H9 (cell line): ENCODE measurements around the gene MAML3. TPM values are rescaled to one million over a fixed set of nuclear protein-coding genes. Genes with fewer than 3 reads are reported as not detected.

ENCODE experiments used
- DNase-seq: peaks from one replicate; pipeline ENCODE4 v3.0.0-alpha.2; 2017
- H2AFZ ChIP-seq: one replicate; pipeline ENCODE4 v1.6.1; 2013; ENCODE audit warnings: mild to moderate bottlenecking, low read length, control low read depth, moderate library complexity
- H2AK5ac ChIP-seq: 2 replicates; pipeline ENCODE4 v1.6.1; 2013; ENCODE audit warnings: low read length, control low read depth, mixed read lengths; ENCODE audit not compliant: insufficient read length
- H2BK120ac ChIP-seq: one replicate; pipeline ENCODE4 v1.6.1; 2013; ENCODE audit warnings: low read depth, mild to moderate bottlenecking, low read length, control low read depth, inconsistent platforms; ENCODE audit not compliant: poor library complexity, severe bottlenecking
- H2BK12ac ChIP-seq: 2 replicates; pipeline ENCODE4 v1.6.1; 2013; ENCODE audit warnings: low read length, control low read depth, mixed read lengths, low read depth; ENCODE audit not compliant: insufficient read length
- H2BK15ac ChIP-seq: 2 replicates; pipeline ENCODE4 v1.6.1; 2013; ENCODE audit warnings: low read depth, low read length, control low read depth
- H2BK20ac ChIP-seq: one replicate; pipeline ENCODE4 v1.6.1; 2013; ENCODE audit warnings: low read depth, mild to moderate bottlenecking, low read length, control low read depth, inconsistent platforms; ENCODE audit not compliant: poor library complexity, severe bottlenecking
- H2BK5ac ChIP-seq: 2 replicates; pipeline ENCODE4 v1.6.1; 2013; ENCODE audit warnings: low read length, control low read depth, mixed read lengths; ENCODE audit not compliant: insufficient read length
- H3K14ac ChIP-seq: 2 replicates; pipeline ENCODE4 v1.6.1; 2013; ENCODE audit warnings: low read length, control low read depth; ENCODE audit not compliant: insufficient read depth
- H3K18ac ChIP-seq: 2 replicates; pipeline ENCODE4 v1.6.1; 2013; ENCODE audit warnings: low read depth, mild to moderate bottlenecking, mixed read lengths, low read length, control low read depth; ENCODE audit not compliant: insufficient read length
- H3K23ac ChIP-seq: 2 replicates; pipeline ENCODE4 v1.6.1; 2013; ENCODE audit warnings: low read length, control low read depth, mixed read lengths, low read depth; ENCODE audit not compliant: insufficient read length
- H3K23me2 ChIP-seq: 2 replicates; pipeline ENCODE4 v1.6.1; 2013; ENCODE audit warnings: low read depth, mild to moderate bottlenecking, mixed read lengths, low read length, control low read depth; ENCODE audit not compliant: insufficient read length, poor library complexity, severe bottlenecking
- H3K27ac ChIP-seq: 2 replicates; pipeline ENCODE4 v1.5.1; 2013; ENCODE audit warnings: low read length, control low read depth, mixed read lengths, low read depth; ENCODE audit not compliant: insufficient read length
- H3K27me3 ChIP-seq: 2 replicates; pipeline ENCODE4 v1.6.1; 2013; ENCODE audit warnings: low read length, control low read depth, inconsistent platforms; ENCODE audit not compliant: insufficient read depth
- H3K4ac ChIP-seq: 2 replicates; pipeline ENCODE4 v1.6.1; 2013; ENCODE audit warnings: low read depth, mild to moderate bottlenecking, control low read depth, inconsistent platforms, low read length, moderate library complexity
- H3K4me1 ChIP-seq: 2 replicates; pipeline ENCODE4 v1.6.1; 2013; ENCODE audit warnings: low read length, control low read depth, inconsistent platforms; ENCODE audit not compliant: insufficient read depth
- H3K4me2 ChIP-seq: 2 replicates; pipeline ENCODE4 v1.6.1; 2013; ENCODE audit warnings: low read length, control low read depth, mixed read lengths; ENCODE audit not compliant: insufficient read length, insufficient read depth
- H3K56ac ChIP-seq: 2 replicates; pipeline ENCODE4 v1.6.1; 2013; ENCODE audit warnings: low read depth, mild to moderate bottlenecking, mixed read lengths, low read length, control low read depth; ENCODE audit not compliant: insufficient read length
- H3K79me1 ChIP-seq: 2 replicates; pipeline ENCODE4 v1.6.1; 2013; ENCODE audit warnings: low read depth, mild to moderate bottlenecking, moderate library complexity, low read length, control low read depth, inconsistent platforms; ENCODE audit not compliant: insufficient read depth, poor library complexity, severe bottlenecking
- H3K79me2 ChIP-seq: 2 replicates; pipeline ENCODE4 v1.6.1; 2013; ENCODE audit warnings: low read length, control low read depth, inconsistent platforms; ENCODE audit not compliant: insufficient read depth
- H3K9ac ChIP-seq: 2 replicates; pipeline ENCODE4 v1.6.1; 2013; ENCODE audit warnings: low read length, control low read depth, mixed read lengths; ENCODE audit not compliant: insufficient read length; ENCODE audit errors: extremely low read depth
- H3K9me3 ChIP-seq: one replicate; pipeline ENCODE4 v1.6.1; 2013; ENCODE audit warnings: low read depth, low read length, inconsistent platforms; ENCODE audit not compliant: control insufficient read depth
- H3T11ph ChIP-seq: one replicate; pipeline ENCODE4 v1.6.1; 2013; ENCODE audit warnings: mild to moderate bottlenecking, low read length, control low read depth, inconsistent platforms
- H4K20me1 ChIP-seq: one replicate; pipeline ENCODE4 v1.6.1; 2013; ENCODE audit not compliant: control insufficient read depth, insufficient read length, insufficient read depth
- H4K5ac ChIP-seq: 2 replicates; pipeline ENCODE4 v1.6.1; 2013; ENCODE audit warnings: low read depth, mild to moderate bottlenecking, mixed read lengths, low read length, control low read depth; ENCODE audit not compliant: insufficient read length
- H4K8ac ChIP-seq: replicated peaks from 2 replicates; pipeline ENCODE4 v1.6.1; 2013; ENCODE audit warnings: low read length, control low read depth, mixed read lengths, low read depth; ENCODE audit not compliant: insufficient read length
- H4K91ac ChIP-seq: 2 replicates; pipeline ENCODE4 v1.6.1; 2013; ENCODE audit warnings: low read depth, mild to moderate bottlenecking, moderate library complexity, mixed read lengths, low read length, control low read depth; ENCODE audit not compliant: insufficient read length
- H3K27ac Mint-ChIP-seq, 3 experiments: 2 replicates in 2 of 3; 3 replicates in 1 of 3; pipeline ENCODE4 v1.8.0; 2020 to 2021; ENCODE audit warnings: mixed read lengths in 3 of 3, mild to moderate bottlenecking in 1 of 3, moderate library complexity in 1 of 3
- H3K27me3 Mint-ChIP-seq: 2 replicates; pipeline ENCODE4 v1.8.0; 2021; ENCODE audit warnings: low read depth, mild to moderate bottlenecking, moderate library complexity, mixed read lengths
- H3K36me3 Mint-ChIP-seq, 3 experiments: 2 replicates in 2 of 3; 3 replicates in 1 of 3; pipeline ENCODE4 v1.8.0; 2020 to 2021; ENCODE audit warnings: low read depth in 3 of 3, mixed read lengths in 3 of 3; ENCODE audit not compliant: insufficient read depth in 1 of 3
- H3K4me1 Mint-ChIP-seq, 2 experiments: 2 replicates each; pipeline ENCODE4 v1.8.0; 2020; ENCODE audit warnings: mixed read lengths in 2 of 2
- H3K4me3 Mint-ChIP-seq, 2 experiments: 2 replicates in 1 of 2; 3 replicates in 1 of 2; pipeline ENCODE4 v1.8.0; 2020 to 2021; ENCODE audit warnings: mild to moderate bottlenecking in 2 of 2, mixed read lengths in 2 of 2, moderate library complexity in 1 of 2
- H3K9me3 Mint-ChIP-seq, 2 experiments: 2 replicates in 1 of 2; 3 replicates in 1 of 2; pipeline ENCODE4 v1.8.0; 2020; ENCODE audit warnings: mild to moderate bottlenecking in 2 of 2, mixed read lengths in 2 of 2, moderate library complexity in 1 of 2
- WGBS: extraction: QIAGEN DNeasy Blood & Tissue Kit; methylation state at CpG from one replicate; pipeline ENCODE4 v1.1.7; 2013; ENCODE audit warnings: missing lambda C conversion rate, low lambda C conversion rate, mixed read lengths; ENCODE audit not compliant: insufficient read length; ENCODE audit errors: extremely low coverage; 5-methylcytosine and 5-hydroxymethylcytosine counted together
- total RNA-seq: library from RNA; stranded (reverse); gene quantifications from 2 replicates; pipeline ENCODE4 v1.2.1, GENCODE V29; 2021
- TF ChIP-seq, protein P1 (sequence below): fragments of 200-600 bp; sonication (generic); conservative IDR thresholded peaks from 3 replicates; pipeline ENCODE4 v1.8.0; 2021; ENCODE audit warnings: antibody characterized with exemption, mild to moderate bottlenecking

Gene MAML3
- total RNA-seq, 1 experiment from 2014 or later, result 3.9 TPM

DNA sequence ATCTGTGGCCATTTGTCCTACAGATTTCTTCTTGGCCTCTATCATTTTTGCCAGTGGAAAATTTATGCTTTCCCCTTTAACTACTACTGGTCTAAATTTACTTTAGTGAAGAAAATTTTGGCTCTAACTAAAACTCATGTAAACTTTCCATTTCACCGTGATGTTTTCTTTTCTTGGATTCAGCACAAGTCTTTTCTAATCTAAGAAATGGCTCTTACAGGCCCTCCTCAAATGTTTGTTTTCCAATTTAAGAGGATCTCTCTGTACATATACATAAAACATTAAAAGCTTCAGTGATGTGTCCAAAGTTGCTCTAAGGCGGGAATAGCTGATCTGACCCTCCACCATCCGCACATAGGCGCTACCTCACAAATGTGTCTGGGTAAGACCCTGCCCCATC, 68.1 kb downstream of the MAML3 start:
- H2BK120ac ChIP-seq, result no peak overlapping the region
- no peak overlapping the region for H2AK5ac ChIP-seq
- H3K79me1 ChIP-seq, result no peaks in the 10 kb centered on the region
- no peak overlapping the region for H3K4ac ChIP-seq
- H3K9ac ChIP-seq, result no peak overlapping the region
- no peak overlapping the region for H3K23ac ChIP-seq
- no peak overlapping the region for H3T11ph ChIP-seq
- no CpG with 5 or more reads among the region's 4 CpGs for whole genome bisulfite sequencing
- no peak overlapping the region for H4K91ac ChIP-seq
- H2AFZ ChIP-seq, result no peak overlapping the region
- Mint-ChIP-seq H3K4me1 (peaks cover 50% of the 10 kb centered on the region in 2 experiments), H3K27ac (no peak overlapping the region), H3K36me3 (no peaks in the 10 kb centered on the region), H3K9me3 (no peaks in the 10 kb centered on the region), H3K4me3 (no peak overlapping the region), H3K27me3 (no peaks in the 10 kb centered on the region)
- TF ChIP-seq, protein P1, sequence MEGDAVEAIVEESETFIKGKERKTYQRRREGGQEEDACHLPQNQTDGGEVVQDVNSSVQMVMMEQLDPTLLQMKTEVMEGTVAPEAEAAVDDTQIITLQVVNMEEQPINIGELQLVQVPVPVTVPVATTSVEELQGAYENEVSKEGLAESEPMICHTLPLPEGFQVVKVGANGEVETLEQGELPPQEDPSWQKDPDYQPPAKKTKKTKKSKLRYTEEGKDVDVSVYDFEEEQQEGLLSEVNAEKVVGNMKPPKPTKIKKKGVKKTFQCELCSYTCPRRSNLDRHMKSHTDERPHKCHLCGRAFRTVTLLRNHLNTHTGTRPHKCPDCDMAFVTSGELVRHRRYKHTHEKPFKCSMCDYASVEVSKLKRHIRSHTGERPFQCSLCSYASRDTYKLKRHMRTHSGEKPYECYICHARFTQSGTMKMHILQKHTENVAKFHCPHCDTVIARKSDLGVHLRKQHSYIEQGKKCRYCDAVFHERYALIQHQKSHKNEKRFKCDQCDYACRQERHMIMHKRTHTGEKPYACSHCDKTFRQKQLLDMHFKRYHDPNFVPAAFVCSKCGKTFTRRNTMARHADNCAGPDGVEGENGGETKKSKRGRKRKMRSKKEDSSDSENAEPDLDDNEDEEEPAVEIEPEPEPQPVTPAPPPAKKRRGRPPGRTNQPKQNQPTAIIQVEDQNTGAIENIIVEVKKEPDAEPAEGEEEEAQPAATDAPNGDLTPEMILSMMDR, result no peak
- H3K14ac ChIP-seq, result no peak overlapping the region
- no peaks in the 10 kb centered on the region for H3K27me3 ChIP-seq
- H2BK15ac ChIP-seq, result no peak overlapping the region
- no peak overlapping the region for H3K18ac ChIP-seq
- H3K79me2 ChIP-seq, result no peaks in the 10 kb centered on the region
- no peak for DNase-seq
- H4K8ac ChIP-seq, result no peak overlapping the region
- no peak overlapping the region for H2BK5ac ChIP-seq
- H3K9me3 ChIP-seq, result no peaks in the 10 kb centered on the region
- no peak overlapping the region for H3K27ac ChIP-seq
- peaks cover 16% of the 10 kb centered on the region; the same call in 1 of the 2 replicates for H3K4me1 ChIP-seq
- no peak overlapping the region for H4K5ac ChIP-seq
- H4K20me1 ChIP-seq, result no peaks in the 10 kb centered on the region
- no peak overlapping the region for H2BK12ac ChIP-seq
- no peak overlapping the region for H2BK20ac ChIP-seq
- H3K4me2 ChIP-seq, result no peak overlapping the region
- H3K23me2 ChIP-seq, result no peaks in the 10 kb centered on the region
- H3K56ac ChIP-seq, result no peak overlapping the region
